GM12891 (cell line): ENCODE data around the gene REXO4.
A peak's percentile ranks its signal among the peaks of the same experiment; 100 is the strongest.

Experiments used
- DNase-seq: peaks from one replicate; pipeline ENCODE4 v3.0.0; 2011; ENCODE audit warnings: low spot score; ENCODE audit not compliant: insufficient read length
- FAIRE-seq: peaks from 2 replicates; lab custom pipeline; 2011; peaks lifted over from hg19 to GRCh38; lab: Jason Lieb, UNC
- PAX5 ChIP-seq: IDR thresholded peaks from 2 replicates; pipeline ENCODE4 v1.6.1; 2011; ENCODE audit warnings: low read length, moderate library complexity, mild to moderate bottlenecking; ENCODE audit not compliant: insufficient read depth, severe bottlenecking
- POLR2A ChIP-seq: IDR thresholded peaks from 2 replicates; pipeline ENCODE4 v1.6.1; 2011; ENCODE audit warnings: low read depth, low read length, control low read depth
- POLR2AphosphoS5 ChIP-seq: IDR thresholded peaks from 2 replicates; pipeline ENCODE4 v1.6.1; 2011; ENCODE audit warnings: low read depth, low read length, control low read depth
- POU2F2 ChIP-seq: IDR thresholded peaks from 2 replicates; pipeline ENCODE4 v1.6.1; 2011; ENCODE audit warnings: low read depth, mild to moderate bottlenecking, control low read depth, low read length, moderate library complexity
- SPI1 ChIP-seq: IDR thresholded peaks from 2 replicates; pipeline ENCODE4 v1.6.1; 2011; ENCODE audit warnings: low read depth, low read length, control low read depth
- TAF1 ChIP-seq: IDR thresholded peaks from 2 replicates; pipeline ENCODE4 v1.6.1; 2011; ENCODE audit warnings: low read depth, low read length, control low read depth

REXO4 gene

DNA sequence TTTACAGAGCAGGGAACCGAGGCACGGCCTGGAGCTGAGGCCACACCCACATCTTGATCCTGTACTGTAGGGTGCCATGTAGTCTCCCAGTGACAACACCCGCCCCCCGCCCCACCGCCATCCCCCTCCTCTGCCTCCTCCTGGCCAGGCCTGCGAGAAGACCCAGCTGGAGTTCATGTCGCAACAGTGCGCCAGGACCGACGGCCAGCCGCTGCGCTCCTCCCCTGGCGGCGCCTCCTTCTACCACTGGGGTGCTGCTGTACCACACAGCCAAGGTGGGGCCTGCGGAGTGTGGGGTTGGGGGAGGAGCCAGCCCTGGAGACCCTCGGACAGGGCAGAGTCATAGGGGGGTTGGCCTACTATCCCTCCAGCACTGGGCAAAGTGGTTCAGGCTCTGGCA is 18.9 kb upstream of the REXO4 start:
- FAIRE-seq (no peak), DNase-seq (no peak)
- TF ChIP-seq SPI1, result no peak
- TF ChIP-seq POU2F2, result no peak
- no peak for TF ChIP-seq POLR2A
- TF ChIP-seq PAX5, result no peak
- TF ChIP-seq POLR2AphosphoS5, result no peak
- TF ChIP-seq TAF1, result no peak

DNA sequence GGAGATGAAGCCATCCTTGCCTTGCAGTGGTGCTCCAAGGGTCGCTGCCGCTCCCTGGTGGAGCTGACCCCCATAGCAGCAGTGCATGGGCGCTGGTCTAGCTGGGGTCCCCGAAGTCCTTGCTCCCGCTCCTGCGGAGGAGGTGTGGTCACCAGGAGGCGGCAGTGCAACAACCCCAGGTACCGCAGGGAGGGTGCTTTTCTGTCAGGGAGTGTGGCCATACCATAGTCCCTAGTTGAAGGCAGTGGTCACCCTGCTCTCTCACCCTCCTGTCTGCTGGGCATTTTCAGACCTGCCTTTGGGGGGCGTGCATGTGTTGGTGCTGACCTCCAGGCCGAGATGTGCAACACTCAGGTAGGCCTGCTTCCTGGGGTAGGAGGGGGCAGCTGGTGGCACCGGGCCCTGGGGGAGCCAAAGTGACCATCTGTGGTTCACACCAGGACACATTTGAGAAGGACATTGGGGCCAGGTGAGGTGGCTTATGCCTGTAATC is 15.6 kb upstream of the REXO4 start:
- no peak for TF ChIP-seq POLR2AphosphoS5
- no peak for TF ChIP-seq TAF1
- TF ChIP-seq PAX5, result no peak
- TF ChIP-seq POLR2A, result no peak
- no peak for TF ChIP-seq POU2F2
- no peak for TF ChIP-seq SPI1
- DNase-seq (no peak), FAIRE-seq (no peak)

GRCh38 chr9:133430244-133430643 is 12.4 kb upstream of the REXO4 start:
- FAIRE-seq, result no peak
- no peak for TF ChIP-seq SPI1
- TF ChIP-seq POU2F2, result no peak
- TF ChIP-seq PAX5, result no peak
- TF ChIP-seq POLR2AphosphoS5, result no peak
- no peak for TF ChIP-seq TAF1
- no peak for TF ChIP-seq POLR2A
- no peak for DNase-seq

GRCh38 chr9:133429641-133430161 is 11.9 kb upstream of the REXO4 start:
- TF ChIP-seq POLR2AphosphoS5 (no peak), SPI1 (no peak), TAF1 (no peak), POU2F2 (no peak), POLR2A (no peak), PAX5 (no peak)
- no peak for FAIRE-seq
- DNase-seq, result peak; percentile 50

DNA sequence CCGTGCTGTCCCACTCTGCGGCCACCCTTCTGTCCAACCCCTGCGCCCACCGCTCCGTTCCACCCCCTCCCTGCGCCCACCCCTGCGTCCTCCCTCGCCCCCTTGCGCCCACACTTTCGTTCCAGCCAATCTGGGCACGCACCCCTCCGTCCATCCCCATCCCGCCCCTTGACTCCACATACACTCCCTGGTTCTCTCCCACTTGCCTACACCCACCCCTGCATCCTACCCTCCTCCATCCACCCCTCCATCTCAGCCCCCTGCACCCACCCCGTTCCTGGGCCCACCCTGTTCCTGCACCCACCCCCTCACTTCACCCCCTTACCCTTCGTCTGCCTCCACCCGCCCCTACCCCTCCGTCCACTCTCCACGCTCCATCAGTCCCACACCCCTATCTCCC is 11.4 kb upstream of the REXO4 start:
- FAIRE-seq (no peak), DNase-seq (no peak)

GRCh38 chr9:133428617-133429101 is 10.8 kb upstream of the REXO4 start:
- FAIRE-seq (peak; percentile 64), DNase-seq (peak; percentile 75)

More for the DNA sequence above, 11.4 kb upstream of the REXO4 start:
- TF ChIP-seq TAF1 (no peak), POLR2A (no peak), POU2F2 (no peak), PAX5 (no peak), SPI1 (no peak), POLR2AphosphoS5 (no peak)

GRCh38 chr9:133427658-133428348 is 10.0 kb upstream of the REXO4 start:
- FAIRE-seq, result no peak
- no peak for DNase-seq
- no peak for TF ChIP-seq SPI1

More at GRCh38 chr9:133428617-133429101, 10.8 kb upstream of the REXO4 start:
- TF ChIP-seq POLR2A (no peak), TAF1 (no peak), POU2F2 (no peak), PAX5 (no peak), POLR2AphosphoS5 (no peak), SPI1 (no peak)

- FAIRE-seq (no peak), DNase-seq (no peak)
- no peak for TF ChIP-seq POLR2A
- TF ChIP-seq POLR2AphosphoS5, result no peak
- TF ChIP-seq POU2F2, result no peak
These were observed 8.2 kb upstream of the REXO4 start for GRCh38 chr9:133426011-133426410.

- TF ChIP-seq POLR2A (no peak), POU2F2 (no peak), SPI1 (no peak), TAF1 (no peak), PAX5 (no peak), POLR2AphosphoS5 (no peak)
- DNase-seq (no peak), FAIRE-seq (no peak)
These were observed 7.3 kb upstream of the REXO4 start for GRCh38 chr9:133425049-133425632.

GRCh38 chr9:133424187-133424586 is 6.4 kb upstream of the REXO4 start:
- TF ChIP-seq TAF1, result no peak
- TF ChIP-seq SPI1, result no peak
- TF ChIP-seq POU2F2, result no peak
- no peak for TF ChIP-seq POLR2A
- TF ChIP-seq PAX5, result no peak
- TF ChIP-seq POLR2AphosphoS5, result no peak
- DNase-seq (no peak), FAIRE-seq (no peak)
